ENCODE data around the gene ITSN1. TPM values are rescaled to one million over a fixed set of nuclear protein-coding genes. Genes with fewer than 3 reads are reported as not detected.
A peak's percentile ranks its signal among the peaks of the same experiment; 100 is the strongest.
"Not testable (repeated sequence)": the region's sequence is repeated elsewhere in the genome, so short reads cannot be mapped to it uniquely, and the experiment has no call there.

The ITSN1 gene
- total and polyA plus RNA-seq, 4 donors, result 20.3 to 112 (median 40.2) TPM

DNA sequence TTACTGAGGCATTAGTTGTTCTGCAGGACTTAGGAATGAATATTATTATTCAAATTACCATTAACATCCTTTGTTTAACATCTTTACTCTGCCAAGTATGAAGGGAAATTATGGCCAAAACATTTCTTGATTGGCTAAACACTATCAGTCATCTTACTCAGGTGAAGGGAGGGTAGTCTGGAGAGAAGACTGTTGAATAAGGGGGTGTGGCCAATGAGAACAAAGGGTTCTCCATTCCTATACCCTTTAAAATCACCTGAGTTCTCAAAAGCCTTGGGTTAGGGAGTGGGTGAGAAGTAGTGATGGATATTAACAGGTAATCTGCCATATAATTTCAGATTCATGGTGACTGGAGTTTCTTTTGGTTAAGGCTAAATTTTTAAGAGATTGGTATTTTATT is 20.0 kb upstream of the ITSN1 start:
- H3K36me3 ChIP-seq (ENCODE audit: control insufficient read depth in 4 of 4, insufficient read depth in 3 of 4, low read depth in 1 of 4, low read length in 3 of 4), result peaks cover 3 to 13% (median 6%) of the 10 kb centered on the region in 4 donors
- no peaks in the 10 kb centered on the region for H3K4me1 ChIP-seq (ENCODE audit: control insufficient read depth in 4 of 4, insufficient read depth in 4 of 4, low read length in 3 of 4)
- no peak overlapping the region for H3K9ac ChIP-seq (ENCODE audit: low read depth in 1 of 2, low read length in 2 of 2)
- no peaks in the 10 kb centered on the region for H3K9me3 ChIP-seq (ENCODE audit: control insufficient read depth in 4 of 4, low read length in 3 of 4)
- DNase-seq (ENCODE audit: low spot score), result no peak
- H3K4me3 ChIP-seq (ENCODE audit: low read depth in 1 of 3, low read length in 3 of 3), result no peak overlapping the region
- no peaks in the 10 kb centered on the region for H3K27me3 ChIP-seq (ENCODE audit: control insufficient read depth in 4 of 4, insufficient read depth in 4 of 4, low read length in 3 of 4)
- H3K27ac ChIP-seq (ENCODE audit: low read depth in 1 of 2, low read length in 2 of 2), result no peak overlapping the region
- TF ChIP-seq, protein P1, sequence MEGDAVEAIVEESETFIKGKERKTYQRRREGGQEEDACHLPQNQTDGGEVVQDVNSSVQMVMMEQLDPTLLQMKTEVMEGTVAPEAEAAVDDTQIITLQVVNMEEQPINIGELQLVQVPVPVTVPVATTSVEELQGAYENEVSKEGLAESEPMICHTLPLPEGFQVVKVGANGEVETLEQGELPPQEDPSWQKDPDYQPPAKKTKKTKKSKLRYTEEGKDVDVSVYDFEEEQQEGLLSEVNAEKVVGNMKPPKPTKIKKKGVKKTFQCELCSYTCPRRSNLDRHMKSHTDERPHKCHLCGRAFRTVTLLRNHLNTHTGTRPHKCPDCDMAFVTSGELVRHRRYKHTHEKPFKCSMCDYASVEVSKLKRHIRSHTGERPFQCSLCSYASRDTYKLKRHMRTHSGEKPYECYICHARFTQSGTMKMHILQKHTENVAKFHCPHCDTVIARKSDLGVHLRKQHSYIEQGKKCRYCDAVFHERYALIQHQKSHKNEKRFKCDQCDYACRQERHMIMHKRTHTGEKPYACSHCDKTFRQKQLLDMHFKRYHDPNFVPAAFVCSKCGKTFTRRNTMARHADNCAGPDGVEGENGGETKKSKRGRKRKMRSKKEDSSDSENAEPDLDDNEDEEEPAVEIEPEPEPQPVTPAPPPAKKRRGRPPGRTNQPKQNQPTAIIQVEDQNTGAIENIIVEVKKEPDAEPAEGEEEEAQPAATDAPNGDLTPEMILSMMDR (IDR thresholded peaks at IDR 0.05; ENCODE audit: low read depth, low read length, missing input control), result no peak
- TF ChIP-seq TAF1 (conservative IDR thresholded peaks at IDR 0.05), result no peak
- TF ChIP-seq, protein P2, sequence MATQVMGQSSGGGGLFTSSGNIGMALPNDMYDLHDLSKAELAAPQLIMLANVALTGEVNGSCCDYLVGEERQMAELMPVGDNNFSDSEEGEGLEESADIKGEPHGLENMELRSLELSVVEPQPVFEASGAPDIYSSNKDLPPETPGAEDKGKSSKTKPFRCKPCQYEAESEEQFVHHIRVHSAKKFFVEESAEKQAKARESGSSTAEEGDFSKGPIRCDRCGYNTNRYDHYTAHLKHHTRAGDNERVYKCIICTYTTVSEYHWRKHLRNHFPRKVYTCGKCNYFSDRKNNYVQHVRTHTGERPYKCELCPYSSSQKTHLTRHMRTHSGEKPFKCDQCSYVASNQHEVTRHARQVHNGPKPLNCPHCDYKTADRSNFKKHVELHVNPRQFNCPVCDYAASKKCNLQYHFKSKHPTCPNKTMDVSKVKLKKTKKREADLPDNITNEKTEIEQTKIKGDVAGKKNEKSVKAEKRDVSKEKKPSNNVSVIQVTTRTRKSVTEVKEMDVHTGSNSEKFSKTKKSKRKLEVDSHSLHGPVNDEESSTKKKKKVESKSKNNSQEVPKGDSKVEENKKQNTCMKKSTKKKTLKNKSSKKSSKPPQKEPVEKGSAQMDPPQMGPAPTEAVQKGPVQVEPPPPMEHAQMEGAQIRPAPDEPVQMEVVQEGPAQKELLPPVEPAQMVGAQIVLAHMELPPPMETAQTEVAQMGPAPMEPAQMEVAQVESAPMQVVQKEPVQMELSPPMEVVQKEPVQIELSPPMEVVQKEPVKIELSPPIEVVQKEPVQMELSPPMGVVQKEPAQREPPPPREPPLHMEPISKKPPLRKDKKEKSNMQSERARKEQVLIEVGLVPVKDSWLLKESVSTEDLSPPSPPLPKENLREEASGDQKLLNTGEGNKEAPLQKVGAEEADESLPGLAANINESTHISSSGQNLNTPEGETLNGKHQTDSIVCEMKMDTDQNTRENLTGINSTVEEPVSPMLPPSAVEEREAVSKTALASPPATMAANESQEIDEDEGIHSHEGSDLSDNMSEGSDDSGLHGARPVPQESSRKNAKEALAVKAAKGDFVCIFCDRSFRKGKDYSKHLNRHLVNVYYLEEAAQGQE (IDR thresholded peaks at IDR 0.05), result no peak
- TF ChIP-seq NR2F2 (IDR thresholded peaks at IDR 0.05), result no peak
- TF ChIP-seq RXRA (IDR thresholded peaks at IDR 0.05), result no peak

DNA sequence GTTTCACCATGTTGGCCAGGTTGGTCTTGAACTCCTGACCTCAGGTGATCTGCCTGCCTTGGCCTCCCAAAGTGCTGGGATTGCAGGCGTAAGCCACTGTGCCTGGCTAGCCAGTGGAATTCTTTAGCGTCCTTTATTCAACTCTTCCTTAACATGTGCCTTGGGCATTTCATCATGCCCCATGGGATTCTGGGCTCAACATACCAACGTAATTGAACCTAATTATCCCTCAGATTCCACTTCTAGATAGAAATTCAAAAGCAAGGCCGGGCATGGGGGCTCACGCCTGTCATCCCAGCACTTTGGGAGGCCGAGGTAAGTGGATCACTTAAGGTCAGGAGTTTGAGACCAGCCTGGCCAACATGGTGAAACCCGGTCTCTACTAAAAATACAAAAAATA is 16.1 kb upstream of the ITSN1 start:
- not testable (repeated sequence) for H3K27me3 ChIP-seq (ENCODE audit: control insufficient read depth in 4 of 4, insufficient read depth in 4 of 4, low read length in 3 of 4); H3K4me3 ChIP-seq (ENCODE audit: low read depth in 1 of 3, low read length in 3 of 3); H3K27ac ChIP-seq (ENCODE audit: low read depth in 1 of 2, low read length in 2 of 2); H3K4me1 ChIP-seq (ENCODE audit: control insufficient read depth in 4 of 4, insufficient read depth in 4 of 4, low read length in 3 of 4); H3K9ac ChIP-seq (ENCODE audit: low read depth in 1 of 2, low read length in 2 of 2); H3K9me3 ChIP-seq (ENCODE audit: control insufficient read depth in 4 of 4, low read length in 3 of 4); H3K36me3 ChIP-seq (ENCODE audit: control insufficient read depth in 4 of 4, insufficient read depth in 3 of 4, low read depth in 1 of 4, low read length in 3 of 4); DNase-seq (ENCODE audit: low spot score)
- 96% methylated on average over 7 of the region's 7 CpGs for WGBS

DNA sequence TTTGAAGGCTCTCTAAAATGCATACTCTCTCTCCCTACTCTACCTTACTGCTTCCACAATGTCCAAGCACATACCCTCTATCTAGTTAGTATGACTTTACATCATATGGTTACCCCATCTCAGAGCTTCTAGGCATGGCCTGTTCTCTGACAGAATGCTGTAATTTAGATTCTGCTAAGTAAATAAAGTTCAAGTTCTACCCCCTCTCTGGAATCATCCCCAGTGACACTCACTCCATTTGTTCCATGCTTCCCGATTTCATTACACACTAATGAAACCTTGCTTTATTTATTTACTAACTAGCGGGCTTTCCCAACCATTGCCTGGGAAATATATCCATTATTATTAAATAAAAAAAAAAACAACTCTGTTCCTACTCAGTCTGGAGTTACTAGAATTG is 8.0 kb upstream of the ITSN1 start:
- H3K9ac ChIP-seq (ENCODE audit: low read depth in 1 of 2, low read length in 2 of 2), result no peak overlapping the region
- 61% methylated on average over 2 of the region's 2 CpGs for WGBS
- no peak overlapping the region for H3K27ac ChIP-seq (ENCODE audit: low read depth in 1 of 2, low read length in 2 of 2)
- peaks cover 0 to 6% (median 0%) of the 10 kb centered on the region in 4 donors for H3K36me3 ChIP-seq (ENCODE audit: control insufficient read depth in 4 of 4, insufficient read depth in 3 of 4, low read depth in 1 of 4, low read length in 3 of 4)
- H3K4me1 ChIP-seq (ENCODE audit: control insufficient read depth in 4 of 4, insufficient read depth in 4 of 4, low read length in 3 of 4), result peaks cover 0 to 3% (median 0%) of the 10 kb centered on the region in 4 donors
- TF ChIP-seq FOXA2 (IDR thresholded peaks at IDR 0.05) (no peak), HNF4A (conservative IDR thresholded peaks at IDR 0.05) (peak in 1 of 2 donors; percentile 16), YY1 (IDR thresholded peaks at IDR 0.05) (no peak), RXRA (IDR thresholded peaks at IDR 0.05) (peak in 1 of 2 donors; percentile 11)
- TF ChIP-seq, protein P3, sequence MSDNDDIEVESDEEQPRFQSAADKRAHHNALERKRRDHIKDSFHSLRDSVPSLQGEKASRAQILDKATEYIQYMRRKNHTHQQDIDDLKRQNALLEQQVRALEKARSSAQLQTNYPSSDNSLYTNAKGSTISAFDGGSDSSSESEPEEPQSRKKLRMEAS (IDR thresholded peaks at IDR 0.05), result peak; percentile 20
- H3K27me3 ChIP-seq (ENCODE audit: control insufficient read depth in 4 of 4, insufficient read depth in 4 of 4, low read length in 3 of 4), result no peaks in the 10 kb centered on the region
- no peaks in the 10 kb centered on the region for H3K9me3 ChIP-seq (ENCODE audit: control insufficient read depth in 4 of 4, low read length in 3 of 4)
- no peak for DNase-seq (ENCODE audit: low spot score)
- H3K4me3 ChIP-seq (ENCODE audit: low read depth in 1 of 3, low read length in 3 of 3), result no peak overlapping the region

All from liver (tissue), 9 donors.